NCI-H510A treated with DMSO at 0.1 percent for 48 hours (cell line): ENCODE results near the gene IL10RB.
"Not testable (repeated sequence)": the region's sequence is repeated elsewhere in the genome, so short reads cannot be mapped to it uniquely, and the experiment has no call there.

Source experiments
- DNase-seq: peaks from one replicate; lab custom pipeline; 2025; lab: John Stamatoyannopoulos, UW

The IL10RB gene

GRCh38 chr21:33266050-33266788, at the start of gene IL10RB:
Gene IL10RB (plus strand): TSS chr21:33266367. CDS start chr21:33266466, 99 bp downstream.
- DNase-seq, result peak; percentile 86

- no peak for DNase-seq
These were observed 49.0 kb upstream of the IL10RB start for GRCh38 chr21:33217138-33217520.

- no peak for DNase-seq
These were observed 46.9 kb upstream of the IL10RB start for GRCh38 chr21:33219300-33219699.

- DNase-seq, result no peak
These were observed 46.2 kb upstream of the IL10RB start for GRCh38 chr21:33219954-33220353.

GRCh38 chr21:33225376-33225775, 40.8 kb upstream of the IL10RB start:
- DNase-seq, result not testable (repeated sequence)

GRCh38 chr21:33228455-33228854, 37.7 kb upstream of the IL10RB start:
- no peak for DNase-seq

GRCh38 chr21:33229099-33229783, 36.9 kb upstream of the IL10RB start:
- no peak for DNase-seq

GRCh38 chr21:33229784-33230544, 36.2 kb upstream of the IL10RB start, which contains the start of gene IFNAR2:
Gene IFNAR2 (plus strand): TSS chr21:33229938. CDS start chr21:33241923, 11,985 bp downstream.
- DNase-seq, result peak; percentile 48

- peak; percentile 22 for DNase-seq
These were observed 35.4 kb upstream of the IL10RB start for GRCh38 chr21:33230545-33231324.

GRCh38 chr21:33231526-33231925, 34.6 kb upstream of the IL10RB start:
- no peak for DNase-seq

GRCh38 chr21:33232291-33233034, 33.7 kb upstream of the IL10RB start:
- DNase-seq, result no peak

- DNase-seq, result no peak
These were observed 31.3 kb upstream of the IL10RB start for GRCh38 chr21:33234635-33235520.

- DNase-seq, result no peak
These were observed 30.0 kb upstream of the IL10RB start for GRCh38 chr21:33236013-33236686.

GRCh38 chr21:33236766-33237165, 29.4 kb upstream of the IL10RB start:
- no peak for DNase-seq

- no peak for DNase-seq
These were observed 28.7 kb upstream of the IL10RB start for GRCh38 chr21:33237486-33237885.

- DNase-seq, result no peak
These were observed 28.0 kb upstream of the IL10RB start for GRCh38 chr21:33238146-33238545.

- DNase-seq, result no peak
These were observed 27.5 kb upstream of the IL10RB start for GRCh38 chr21:33238565-33239255.

- not testable (repeated sequence) for DNase-seq
These were observed 26.5 kb upstream of the IL10RB start for GRCh38 chr21:33239559-33240127.

- DNase-seq, result no peak
These were observed 25.8 kb upstream of the IL10RB start for GRCh38 chr21:33240404-33240803.
